HCT116 (cell line): ENCODE data around the gene SND1. TPM values are rescaled to one million over a fixed set of nuclear protein-coding genes. Genes with fewer than 3 reads are reported as not detected.

ENCODE experiments used
- ATAC-seq: fragments of 200-7000 bp; cut with Tn5 transposase; 2 replicates; pipeline ENCODE4 v1.9.1; 2020; ENCODE audit warnings: mild to moderate bottlenecking, moderate library complexity
- BruUV-seq: library from RNA; stranded (reverse); fragments of 400-500 nt; replicated peaks from 2 replicates; lab custom pipeline; 2021; lab: Mats Ljungman, UMichigan
- CTCF ChIA-PET: fragments of 300-600 bp; sonication (Branson Sonifier 250); formaldehyde crosslinking; loops from one replicate; lab custom pipeline; 2021; ENCODE audit warnings: antibody characterized with exemption; lab: Charles Lee
- POLR2A ChIA-PET: fragments of 300-600, 350-600 bp; sonication (Branson Sonifier 250); formaldehyde crosslinking; loops from one replicate; lab custom pipeline; 2021; ENCODE audit warnings: antibody characterized with exemption; lab: Charles Lee
- RAD21 ChIA-PET, 2 experiments: fragments of 300-600 bp; sonication (Branson Sonifier 250); formaldehyde crosslinking; loops; one replicate each; lab custom pipeline; 2023; ENCODE audit warnings: low total read pairs in 2 of 2; ENCODE audit not compliant: uncharacterized antibody in 2 of 2, unreplicated experiment in 2 of 2, low non-redundant PET in 1 of 2; lab: Charles Lee
- DNase-seq: peaks from one replicate; pipeline ENCODE4 v3.0.0-alpha.2; 2010; ENCODE audit warnings: low read depth, low spot score
- H2AFZ ChIP-seq: fragments of 200-600 bp; shearing (Covaris generic), sonication (generic); 2 replicates; pipeline ENCODE4 v1.6.1; 2017; ENCODE audit warnings: low read depth, mixed run types, mixed read lengths, antibody characterized with exemption, low read length; ENCODE audit not compliant: poor library complexity, severe bottlenecking
- H3K27ac ChIP-seq: 2 replicates; pipeline ENCODE4 v1.5.1; 2012; ENCODE audit warnings: low read depth, low read length
- H3K27me3 ChIP-seq: fragments of 200-600 bp; sonication (generic); 2 replicates; pipeline ENCODE4 v1.6.1; 2016; ENCODE audit warnings: mixed run types, low read length, mixed read lengths; ENCODE audit not compliant: insufficient read depth
- H3K36me3 ChIP-seq, 2 experiments: fragments of 200-500 bp in 1 of 2; fragments of 200-600 bp in 1 of 2; sonication (Bioruptor generic) in 1 of 2; sonication (generic) in 1 of 2; 2 replicates each; pipeline versions ENCODE4 v1.5.1 to v1.6.1; 2014 to 2016; ENCODE audit warnings: low read length in 2 of 2, inconsistent platforms in 1 of 2, mixed read lengths in 1 of 2, mixed run types in 1 of 2; ENCODE audit not compliant: insufficient read depth in 2 of 2, control insufficient read depth in 1 of 2
- H3K4me1 ChIP-seq, 2 experiments: fragments of 200-600 bp in 1 of 2; sonication (generic) in 1 of 2; 2 replicates each; pipeline versions ENCODE4 v1.5.1 to v1.6.1; 2012 to 2017; ENCODE audit warnings: low read length in 2 of 2, inconsistent platforms in 1 of 2, mild to moderate bottlenecking in 1 of 2, mixed read lengths in 1 of 2, mixed run types in 1 of 2, moderate library complexity in 1 of 2; ENCODE audit not compliant: insufficient read depth in 2 of 2, control insufficient read depth in 1 of 2
- H3K4me2 ChIP-seq: fragments of 200-600 bp; sonication (generic); 2 replicates; pipeline ENCODE4 v1.6.1; 2017; ENCODE audit warnings: mixed run types, low read length, mixed read lengths
- H3K4me3 ChIP-seq, 2 experiments: fragments of 200-600 bp in 1 of 2; sonication (generic) in 1 of 2; replicated peaks in 1 of 2; 2 replicates each; pipeline ENCODE4 v1.5.1; 2011 to 2016; ENCODE audit warnings: low read length in 2 of 2, control low read depth in 1 of 2, low read depth in 1 of 2, mild to moderate bottlenecking in 1 of 2, mixed read lengths in 1 of 2, mixed run types in 1 of 2
- H3K79me2 ChIP-seq: fragments of 200-600 bp; sonication (generic); 2 replicates; pipeline ENCODE4 v1.6.1; 2017; ENCODE audit warnings: mild to moderate bottlenecking, mixed run types, low read length, moderate library complexity, mixed read lengths; ENCODE audit not compliant: insufficient read depth
- H3K9ac ChIP-seq: fragments of 200-600 bp; sonication (generic); 2 replicates; pipeline ENCODE4 v1.6.1; 2016; ENCODE audit warnings: low read length, mixed read lengths
- H3K9me2 ChIP-seq: fragments of 200-600 bp; sonication (generic), shearing (Covaris generic); 2 replicates; pipeline ENCODE4 v1.6.1; 2017; ENCODE audit warnings: mixed run types, mild to moderate bottlenecking, moderate library complexity; ENCODE audit not compliant: insufficient read depth
- H3K9me3 ChIP-seq, 2 experiments: fragments of 200-500 bp in 1 of 2; fragments of 200-600 bp in 1 of 2; sonication (Bioruptor generic) in 1 of 2; sonication (generic) in 1 of 2; 2 replicates each; pipeline ENCODE4 v1.6.1; 2014 to 2017; ENCODE audit warnings: low read length in 2 of 2, mixed read lengths in 2 of 2, inconsistent platforms in 1 of 2, low read depth in 1 of 2, mild to moderate bottlenecking in 1 of 2, mixed run types in 1 of 2, moderate library complexity in 1 of 2; ENCODE audit not compliant: control insufficient read depth in 1 of 2, insufficient read depth in 1 of 2
- H4K20me1 ChIP-seq: fragments of 200-600 bp; sonication (generic), shearing (Covaris generic); 2 replicates; pipeline ENCODE4 v1.6.1; 2017; ENCODE audit warnings: mixed run types, mild to moderate bottlenecking, moderate library complexity; ENCODE audit not compliant: insufficient read depth
- ATF3 ChIP-seq: IDR thresholded peaks from 2 replicates; pipeline ENCODE4 v1.6.1; 2012
- ELF1 ChIP-seq: IDR thresholded peaks from 2 replicates; pipeline ENCODE4 v1.6.1; 2012; ENCODE audit warnings: low read depth, borderline replicate concordance
- EZH2 ChIP-seq: fragments of 200-600 bp; sonication (generic); IDR thresholded peaks from 2 replicates; pipeline ENCODE4 v1.6.1; 2017; ENCODE audit warnings: antibody characterized with exemption, mixed run types
- EZH2phosphoT487 ChIP-seq: fragments of 200-600 bp; IDR thresholded peaks from 2 replicates; pipeline ENCODE4 v1.6.1; 2018; ENCODE audit warnings: antibody characterized with exemption, borderline replicate concordance
- POLR2A ChIP-seq: IDR thresholded peaks from 2 replicates; pipeline ENCODE4 v1.7.0; 2011; ENCODE audit warnings: borderline replicate concordance; ENCODE audit not compliant: insufficient read depth, insufficient read length; ENCODE audit errors: extremely low read depth
- TCF7L2 ChIP-seq: IDR thresholded peaks from 2 replicates; pipeline ENCODE4 v1.7.0; 2011; ENCODE audit warnings: borderline replicate concordance, inconsistent platforms; ENCODE audit not compliant: insufficient read depth, insufficient read length; ENCODE audit errors: extremely low read depth
- intact Hi-C: fragments of 100-400 bp; cut with micrococcal nuclease; formaldehyde crosslinking; loops from 2 replicates; pipeline ENCODE4 v1.10.0; 2022
- total RNA-seq: library from RNA; stranded (reverse); gene quantifications from one replicate; pipeline ENCODE4 v1.2.1, GENCODE V29; 2021; ENCODE audit not compliant: unreplicated experiment

The SND1 gene
- total RNA-seq, 1 experiment from 2014 or later = 169 TPM

GRCh38 chr7:127812540-127812939 lies 160.5 kb downstream of the SND1 start:
- no peak for DNase-seq
- BruUV-seq = no TSS peak
- TF ChIP-seq EZH2phosphoT487 = no peak
- no peak for TF ChIP-seq EZH2
- TF ChIP-seq, all 23 proteins: peak for 0
- Histone ChIP-seq H3K9ac (no peak overlapping the region), H3K27me3 (no peaks in the 10 kb centered on the region), H3K9me2 (no peaks in the 10 kb centered on the region), H3K4me1 (no peaks in the 10 kb centered on the region), H3K36me3 (peaks cover 0 to 10% of the 10 kb centered on the region in 2 experiments; a peak in 1 of 4 replicates), H3K4me2 (no peak overlapping the region), H3K79me2 (peaks cover 75% of the 10 kb centered on the region), H3K9me3 (no peaks in the 10 kb centered on the region), H2AFZ (no peak overlapping the region), H3K27ac (no peak overlapping the region), H4K20me1 (peaks cover 24% of the 10 kb centered on the region), H3K4me3 (no peak overlapping the region)
- CTCF ChIA-PET = no interaction called here
- intact Hi-C loops = no loop called here
- POLR2A ChIA-PET = no interaction called here
- no peak for ATAC-seq
- RAD21 ChIA-PET = no interaction called here

DNA sequence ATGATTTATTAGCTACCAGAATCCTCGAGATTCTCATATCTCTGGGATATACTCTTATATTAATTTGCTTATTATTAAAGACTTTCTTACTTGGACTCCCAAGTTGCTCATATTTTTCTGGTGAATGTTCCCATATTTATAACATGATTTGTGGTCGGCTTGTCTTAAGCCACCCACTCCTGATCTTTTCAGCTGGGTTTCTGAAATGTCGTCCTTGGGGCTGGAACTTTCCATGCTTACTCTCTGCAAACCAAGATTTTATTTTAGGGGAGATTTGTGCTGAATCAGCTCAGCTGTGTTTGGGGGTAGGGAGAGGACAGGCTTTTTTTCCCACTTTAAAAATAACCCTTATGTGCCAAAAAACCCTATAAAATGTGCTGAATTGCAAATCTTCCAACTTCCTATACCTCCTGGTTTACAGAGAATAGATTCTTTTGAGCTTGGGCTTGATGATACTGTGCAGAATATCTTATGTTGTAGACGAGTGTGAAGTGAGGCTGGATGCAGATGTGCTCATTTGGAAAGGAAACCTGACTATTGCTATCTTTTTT lies 162.1 kb downstream of the SND1 start:
- RAD21 ChIA-PET = no interaction called here
- TF ChIP-seq TCF7L2 = no peak
- no peak for TF ChIP-seq POLR2A
- no peak for TF ChIP-seq ATF3
- TF ChIP-seq ELF1 = no peak
- Histone ChIP-seq H4K20me1 (peaks cover 31% of the 10 kb centered on the region), H3K4me2 (no peak overlapping the region), H3K4me1 (peaks cover 0 to 7% of the 10 kb centered on the region in 2 experiments; a peak in 1 of 4 replicates), H2AFZ (no peak overlapping the region), H3K9me3 (no peaks in the 10 kb centered on the region), H3K27ac (no peak overlapping the region), H3K9me2 (no peaks in the 10 kb centered on the region), H3K36me3 (peaks cover 0 to 4% of the 10 kb centered on the region in 2 experiments; a peak in 1 of 4 replicates), H3K4me3 (no peak overlapping the region), H3K27me3 (no peaks in the 10 kb centered on the region), H3K79me2 (peaks cover 84% of the 10 kb centered on the region), H3K9ac (no peak overlapping the region)
- DNase-seq = no peak
- intact Hi-C loops = no loop called here
- CTCF ChIA-PET = no interaction called here
- ATAC-seq = no peak
- POLR2A ChIA-PET = no interaction called here
- BruUV-seq = no TSS peak
